HEK293T (cell line): Measurements from ENCODE around the gene CAP2.

Experiments
- ARNT ChIP-seq: fragments of 450-650 bp; IDR thresholded peaks from 2 replicates; pipeline ENCODE4 v1.6.1; 2017; ENCODE audit warnings: mild to moderate bottlenecking
- BHLHE40 ChIP-seq: fragments of 450-650 bp; IDR thresholded peaks from 2 replicates; pipeline ENCODE4 v1.6.1; 2016; ENCODE audit warnings: mild to moderate bottlenecking, moderate library complexity, borderline replicate concordance
- ELF4 ChIP-seq: fragments of 450-650 bp; IDR thresholded peaks from 2 replicates; pipeline ENCODE4 v1.6.1; 2017; ENCODE audit warnings: antibody characterized with exemption
- FOXA1 ChIP-seq: fragments of 450-650 bp; IDR thresholded peaks from 2 replicates; pipeline ENCODE4 v1.6.1; 2016; ENCODE audit warnings: mild to moderate bottlenecking
- FOXM1 ChIP-seq: fragments of 450-650 bp; IDR thresholded peaks from 2 replicates; pipeline ENCODE4 v1.6.1; 2017; ENCODE audit warnings: mild to moderate bottlenecking, borderline replicate concordance
- LEF1 ChIP-seq: fragments of 450-650 bp; IDR thresholded peaks from 2 replicates; pipeline ENCODE4 v1.6.1; 2017; ENCODE audit warnings: mild to moderate bottlenecking, borderline replicate concordance
- PKNOX1 ChIP-seq: fragments of 450-650 bp; IDR thresholded peaks from 2 replicates; pipeline ENCODE4 v1.6.1; 2016
- SP1 ChIP-seq: fragments of 450-650 bp; IDR thresholded peaks from 2 replicates; pipeline ENCODE4 v1.6.1; 2017
- TARDBP ChIP-seq: fragments of 450-650 bp; IDR thresholded peaks from 2 replicates; pipeline ENCODE4 v1.6.1; 2016
- ZNF384 ChIP-seq: fragments of 450-650 bp; IDR thresholded peaks from 2 replicates; pipeline ENCODE4 v1.6.1; 2016

GRCh38 chr6:17596085-17596484 lies 202.7 kb downstream of the CAP2 start:
- no peak for TF ChIP-seq ELF4
- TF ChIP-seq BHLHE40, result no peak
- TF ChIP-seq ARNT, result no peak
- no peak for TF ChIP-seq FOXA1
- no peak for TF ChIP-seq PKNOX1
- TF ChIP-seq SP1, result no peak
- TF ChIP-seq FOXM1, result no peak
- no peak for TF ChIP-seq ZNF384
- TF ChIP-seq TARDBP, result no peak
- no peak for TF ChIP-seq LEF1
